A549 (cell line): ENCODE measurements around the gene ZNF335.

Experiments used
- BHLHE40 ChIP-seq: IDR thresholded peaks from 2 replicates; pipeline ENCODE4 v1.6.1; 2012; ENCODE audit warnings: low read depth, low read length, inconsistent platforms
- CEBPB ChIP-seq, 2 experiments: fragments of >200 bp in 1 of 2; sonication (Bioruptor Twin) in 1 of 2; formaldehyde crosslinking in 1 of 2; IDR thresholded peaks; 2 replicates each; pipeline ENCODE4 v1.6.1; 2012 to 2016
- CHD4 ChIP-seq: fragments of 200-600 bp; sonication (generic); IDR thresholded peaks from 2 replicates; pipeline ENCODE4 v1.6.1; 2016; ENCODE audit warnings: antibody characterized with exemption, mild to moderate bottlenecking, borderline replicate concordance
- ELK1 ChIP-seq: fragments of 150-350 bp; IDR thresholded peaks from 2 replicates; pipeline ENCODE4 v1.6.1; 2014; ENCODE audit warnings: low read depth, mild to moderate bottlenecking, low read length
- HDAC2 ChIP-seq: fragments of 200-600 bp; sonication (generic); IDR thresholded peaks from 2 replicates; pipeline ENCODE4 v1.6.1; 2016
- HEYL ChIP-seq: fragments of 250-450 bp; sonication (Bioruptor Pico); IDR thresholded peaks from 2 replicates; pipeline ENCODE4 v1.8.0; 2021; ENCODE audit warnings: mild to moderate bottlenecking, moderate library complexity
- JUN ChIP-seq, 2 experiments: fragments of >200 bp; sonication (Bioruptor Twin); formaldehyde crosslinking; IDR thresholded peaks; 2 replicates in 1 of 2; 3 replicates in 1 of 2; pipeline ENCODE4 v1.6.1; 2016 to 2017
- KDM1A ChIP-seq: fragments of 200-600 bp; sonication (generic); IDR thresholded peaks from 2 replicates; pipeline ENCODE4 v1.6.1; 2016; ENCODE audit warnings: low read depth, mild to moderate bottlenecking
- PHF8 ChIP-seq: fragments of 200-600 bp; sonication (generic); IDR thresholded peaks from 2 replicates; pipeline ENCODE4 v1.6.1; 2016; ENCODE audit warnings: low read depth, mild to moderate bottlenecking, antibody characterized with exemption, moderate library complexity, borderline replicate concordance
- POLR2A ChIP-seq: IDR thresholded peaks from 2 replicates; pipeline ENCODE4 v1.6.1; 2012; ENCODE audit warnings: mild to moderate bottlenecking, low read length
- USF2 ChIP-seq: fragments of 450-650 bp; IDR thresholded peaks from 2 replicates; pipeline ENCODE4 v1.6.1; 2014; ENCODE audit warnings: antibody characterized with exemption
- TF ChIP-seq, protein P1 (sequence below): fragments of >200 bp; sonication (Bioruptor Twin); formaldehyde crosslinking; IDR thresholded peaks from 3 replicates; pipeline ENCODE4 v1.5.1; 2016
- TF ChIP-seq, protein P2 (sequence below): IDR thresholded peaks from 2 replicates; pipeline ENCODE4 v1.6.1; 2012

DNA sequence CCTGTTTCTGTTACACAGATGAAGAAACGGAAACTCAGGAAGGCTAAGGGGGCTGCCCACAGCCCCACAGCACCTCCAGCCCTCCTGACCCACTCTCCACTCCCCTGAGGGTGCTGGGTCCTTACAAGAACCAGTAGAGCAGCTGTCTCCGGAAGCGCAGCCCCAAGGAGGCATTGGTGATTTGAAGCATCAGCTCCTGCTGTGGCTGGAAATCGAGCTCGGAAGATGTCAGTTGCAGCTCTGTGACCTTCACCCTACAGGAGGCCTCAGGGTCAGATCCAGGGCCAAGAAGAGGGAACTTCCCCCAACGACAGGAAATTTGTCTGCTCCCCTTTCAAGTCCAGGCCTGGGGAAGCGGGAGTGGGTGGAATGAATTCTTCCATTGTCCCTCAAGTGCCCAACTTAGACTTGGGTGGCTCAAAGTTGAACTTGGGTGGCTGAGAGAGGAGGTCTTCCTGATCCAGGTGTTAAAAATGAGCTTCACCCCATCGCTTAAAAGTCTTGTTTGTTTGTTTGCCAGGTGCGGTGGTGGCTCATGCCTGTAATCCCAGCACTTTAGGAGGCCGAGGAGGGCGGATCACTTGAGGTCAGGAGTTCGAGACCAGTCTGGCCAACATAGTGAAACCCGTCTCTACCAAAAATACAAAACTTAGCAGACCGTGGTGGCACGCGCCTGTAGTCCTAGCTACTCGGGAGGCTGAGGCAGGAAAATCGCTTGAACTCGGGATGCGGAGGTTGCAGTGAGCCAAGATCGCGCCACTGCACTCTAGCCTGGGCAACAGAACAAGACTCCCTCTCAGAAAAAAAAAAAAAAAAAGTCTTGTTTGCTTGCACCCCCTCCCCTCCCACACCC, 62.0 kb downstream of the ZNF335 start:
- TF ChIP-seq POLR2A, result no peak
- TF ChIP-seq, protein P1, sequence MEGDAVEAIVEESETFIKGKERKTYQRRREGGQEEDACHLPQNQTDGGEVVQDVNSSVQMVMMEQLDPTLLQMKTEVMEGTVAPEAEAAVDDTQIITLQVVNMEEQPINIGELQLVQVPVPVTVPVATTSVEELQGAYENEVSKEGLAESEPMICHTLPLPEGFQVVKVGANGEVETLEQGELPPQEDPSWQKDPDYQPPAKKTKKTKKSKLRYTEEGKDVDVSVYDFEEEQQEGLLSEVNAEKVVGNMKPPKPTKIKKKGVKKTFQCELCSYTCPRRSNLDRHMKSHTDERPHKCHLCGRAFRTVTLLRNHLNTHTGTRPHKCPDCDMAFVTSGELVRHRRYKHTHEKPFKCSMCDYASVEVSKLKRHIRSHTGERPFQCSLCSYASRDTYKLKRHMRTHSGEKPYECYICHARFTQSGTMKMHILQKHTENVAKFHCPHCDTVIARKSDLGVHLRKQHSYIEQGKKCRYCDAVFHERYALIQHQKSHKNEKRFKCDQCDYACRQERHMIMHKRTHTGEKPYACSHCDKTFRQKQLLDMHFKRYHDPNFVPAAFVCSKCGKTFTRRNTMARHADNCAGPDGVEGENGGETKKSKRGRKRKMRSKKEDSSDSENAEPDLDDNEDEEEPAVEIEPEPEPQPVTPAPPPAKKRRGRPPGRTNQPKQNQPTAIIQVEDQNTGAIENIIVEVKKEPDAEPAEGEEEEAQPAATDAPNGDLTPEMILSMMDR, result no peak
- no peak for TF ChIP-seq ELK1
- no peak for TF ChIP-seq JUN (IDR thresholded peaks at IDR 0.05)
- TF ChIP-seq PHF8, result no peak
- no peak for TF ChIP-seq CHD4
- no peak for TF ChIP-seq CEBPB (IDR thresholded peaks at IDR 0.05)
- no peak for TF ChIP-seq HDAC2
- TF ChIP-seq USF2, result no peak
- no peak for TF ChIP-seq BHLHE40
- TF ChIP-seq KDM1A, result no peak
- no peak for TF ChIP-seq HEYL (CRISPR knock-in tag)
- TF ChIP-seq, protein P2, sequence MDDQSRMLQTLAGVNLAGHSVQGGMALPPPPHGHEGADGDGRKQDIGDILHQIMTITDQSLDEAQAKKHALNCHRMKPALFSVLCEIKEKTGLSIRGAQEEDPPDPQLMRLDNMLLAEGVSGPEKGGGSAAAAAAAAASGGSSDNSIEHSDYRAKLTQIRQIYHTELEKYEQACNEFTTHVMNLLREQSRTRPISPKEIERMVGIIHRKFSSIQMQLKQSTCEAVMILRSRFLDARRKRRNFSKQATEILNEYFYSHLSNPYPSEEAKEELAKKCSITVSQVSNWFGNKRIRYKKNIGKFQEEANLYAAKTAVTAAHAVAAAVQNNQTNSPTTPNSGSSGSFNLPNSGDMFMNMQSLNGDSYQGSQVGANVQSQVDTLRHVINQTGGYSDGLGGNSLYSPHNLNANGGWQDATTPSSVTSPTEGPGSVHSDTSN, result no peak
